ENCODE measurements around the gene ISCU.

The ISCU gene

DNA sequence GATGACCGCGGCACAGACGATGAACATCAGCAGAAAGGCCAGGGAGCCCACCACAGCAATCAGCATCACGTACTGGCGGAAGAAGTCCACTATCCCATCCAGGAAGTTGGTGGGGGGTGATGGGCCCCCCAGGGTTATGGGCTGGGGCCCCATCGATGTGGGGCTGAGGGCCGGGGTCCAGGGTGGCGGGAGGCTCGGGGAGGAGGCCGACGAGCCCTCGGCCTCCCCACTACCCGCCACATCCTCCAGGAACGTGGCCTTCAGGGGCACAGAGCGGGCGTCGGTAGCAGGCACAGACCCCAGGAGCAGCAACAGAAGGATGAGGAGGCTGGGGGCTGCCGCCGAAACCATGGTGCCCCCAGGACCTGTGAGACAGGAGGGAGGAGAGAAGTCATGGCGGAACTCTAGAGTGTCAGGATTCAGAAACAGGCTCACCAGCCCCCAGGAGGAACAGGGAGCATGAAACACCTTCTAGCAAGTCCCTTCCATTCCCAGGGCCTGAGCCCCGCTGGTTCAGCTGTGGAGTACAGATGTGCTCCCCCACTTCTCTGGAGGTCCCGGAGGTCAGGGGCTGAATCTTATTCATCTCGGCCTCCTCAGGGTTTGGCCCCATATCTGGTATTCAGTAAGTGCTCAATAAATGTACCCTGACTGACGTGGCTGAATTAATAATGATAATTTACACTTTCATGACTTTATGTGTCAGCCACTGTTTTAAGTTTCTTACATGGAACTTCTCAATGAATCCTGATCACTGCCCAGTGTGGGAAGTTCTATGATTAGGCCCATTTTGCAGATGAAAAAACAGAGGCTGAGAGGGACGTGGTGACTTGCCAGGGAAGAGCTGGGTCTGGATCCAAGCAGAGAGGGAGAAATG lies 29.9 kb downstream of the ISCU start:
- no peak for DNase-seq (ENCODE audit: low read depth)
- H3K4me3 ChIP-seq (ENCODE audit: control insufficient read depth, low read depth, low read length), result no peak overlapping the region
- TF ChIP-seq, protein P1, sequence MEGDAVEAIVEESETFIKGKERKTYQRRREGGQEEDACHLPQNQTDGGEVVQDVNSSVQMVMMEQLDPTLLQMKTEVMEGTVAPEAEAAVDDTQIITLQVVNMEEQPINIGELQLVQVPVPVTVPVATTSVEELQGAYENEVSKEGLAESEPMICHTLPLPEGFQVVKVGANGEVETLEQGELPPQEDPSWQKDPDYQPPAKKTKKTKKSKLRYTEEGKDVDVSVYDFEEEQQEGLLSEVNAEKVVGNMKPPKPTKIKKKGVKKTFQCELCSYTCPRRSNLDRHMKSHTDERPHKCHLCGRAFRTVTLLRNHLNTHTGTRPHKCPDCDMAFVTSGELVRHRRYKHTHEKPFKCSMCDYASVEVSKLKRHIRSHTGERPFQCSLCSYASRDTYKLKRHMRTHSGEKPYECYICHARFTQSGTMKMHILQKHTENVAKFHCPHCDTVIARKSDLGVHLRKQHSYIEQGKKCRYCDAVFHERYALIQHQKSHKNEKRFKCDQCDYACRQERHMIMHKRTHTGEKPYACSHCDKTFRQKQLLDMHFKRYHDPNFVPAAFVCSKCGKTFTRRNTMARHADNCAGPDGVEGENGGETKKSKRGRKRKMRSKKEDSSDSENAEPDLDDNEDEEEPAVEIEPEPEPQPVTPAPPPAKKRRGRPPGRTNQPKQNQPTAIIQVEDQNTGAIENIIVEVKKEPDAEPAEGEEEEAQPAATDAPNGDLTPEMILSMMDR (conservative IDR thresholded peaks at IDR 0.05; ENCODE audit: control insufficient read depth, insufficient read depth, low read depth, low read length), result no peak

DNA sequence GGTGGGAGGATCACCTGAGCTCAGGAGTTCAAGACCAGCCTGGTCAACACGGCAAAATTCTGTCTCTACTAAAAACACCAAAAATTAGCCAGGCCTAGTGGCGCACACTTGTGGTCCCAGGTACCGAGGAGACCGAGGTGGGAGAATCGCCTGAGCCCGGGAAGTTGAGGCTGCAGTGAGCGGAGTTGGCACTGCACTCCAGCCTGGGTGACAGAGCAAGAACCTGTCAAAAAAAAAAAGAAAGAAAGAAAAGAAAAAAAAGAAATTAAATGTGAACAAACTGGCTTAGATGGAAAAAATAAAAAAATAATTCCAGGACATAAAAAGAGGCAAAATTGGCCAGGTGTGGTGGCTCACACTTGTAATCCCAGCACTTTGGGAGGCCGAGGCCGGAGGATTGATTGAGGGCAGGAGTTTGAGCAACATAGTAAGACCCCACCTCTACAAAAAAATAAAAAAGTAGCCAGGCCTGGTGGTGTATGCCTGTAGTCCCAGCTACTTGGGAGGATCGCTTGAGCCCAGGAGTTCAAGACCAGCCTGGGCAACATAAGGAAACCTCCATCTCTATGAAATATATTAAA lies 32.0 kb downstream of the ISCU start:
- no peak overlapping the region for H3K4me3 ChIP-seq (ENCODE audit: control insufficient read depth, low read depth, low read length)
- DNase-seq (ENCODE audit: low read depth), result no peak
- TF ChIP-seq, protein P1 (conservative IDR thresholded peaks at IDR 0.05; ENCODE audit: control insufficient read depth, insufficient read depth, low read depth, low read length), result no peak

- H3K4me3 ChIP-seq (ENCODE audit: control insufficient read depth, low read depth, low read length), result peak overlapping the region; percentile 70
- DNase-seq (ENCODE audit: low read depth), result no peak
- TF ChIP-seq, protein P1 (conservative IDR thresholded peaks at IDR 0.05; ENCODE audit: control insufficient read depth, insufficient read depth, low read depth, low read length), result no peak
Measured at GRCh38 chr12:108594960-108595710, 32.7 kb downstream of the ISCU start.

DNA sequence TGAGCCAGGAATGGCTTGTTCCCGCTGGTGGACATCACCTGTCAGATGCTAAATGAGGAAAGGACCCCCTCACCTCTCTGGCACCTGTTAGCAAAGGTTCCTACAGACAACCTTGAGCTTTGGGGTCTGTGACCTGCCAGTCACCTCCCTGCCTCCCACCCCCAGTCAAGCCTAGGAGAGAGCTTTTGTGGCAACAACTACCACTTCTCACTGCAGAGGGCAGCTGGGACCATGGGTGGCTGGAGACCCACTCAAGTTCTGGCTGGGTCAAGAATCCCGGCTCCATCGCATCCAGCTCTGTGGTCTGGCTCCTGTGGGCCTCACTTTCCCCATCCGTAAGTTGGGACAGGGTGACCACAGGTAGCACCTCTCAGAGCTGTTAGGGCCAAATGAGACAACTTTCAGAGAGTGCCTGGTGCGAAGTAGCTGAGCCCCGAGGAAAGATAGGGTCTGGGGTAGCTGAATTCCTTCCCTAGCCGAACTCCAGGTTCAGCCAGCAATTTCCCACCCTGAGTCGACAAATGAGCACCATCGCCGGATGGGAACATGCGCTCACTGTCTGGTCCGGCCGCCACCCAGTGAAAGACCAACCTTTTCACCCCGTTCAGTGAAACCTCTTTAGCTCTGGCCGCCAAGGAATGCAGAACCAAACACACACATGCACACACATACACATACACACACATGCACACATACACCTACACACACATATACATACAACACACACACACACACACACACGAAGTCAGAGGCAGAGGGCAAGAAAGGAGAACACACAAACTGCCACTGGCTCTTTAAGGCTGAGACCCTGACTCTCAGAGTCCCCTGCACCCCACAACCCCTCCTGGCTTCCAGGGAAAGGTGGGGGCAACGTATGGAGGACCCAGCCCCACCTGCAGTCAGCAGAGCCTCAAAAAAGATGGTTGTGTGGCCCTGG lies 33.6 kb downstream of the ISCU start:
- DNase-seq (ENCODE audit: low read depth), result no peak
- TF ChIP-seq, protein P1 (conservative IDR thresholded peaks at IDR 0.05; ENCODE audit: control insufficient read depth, insufficient read depth, low read depth, low read length), result no peak
- H3K4me3 ChIP-seq (ENCODE audit: control insufficient read depth, low read depth, low read length), result peak overlapping the region; percentile 70

DNA sequence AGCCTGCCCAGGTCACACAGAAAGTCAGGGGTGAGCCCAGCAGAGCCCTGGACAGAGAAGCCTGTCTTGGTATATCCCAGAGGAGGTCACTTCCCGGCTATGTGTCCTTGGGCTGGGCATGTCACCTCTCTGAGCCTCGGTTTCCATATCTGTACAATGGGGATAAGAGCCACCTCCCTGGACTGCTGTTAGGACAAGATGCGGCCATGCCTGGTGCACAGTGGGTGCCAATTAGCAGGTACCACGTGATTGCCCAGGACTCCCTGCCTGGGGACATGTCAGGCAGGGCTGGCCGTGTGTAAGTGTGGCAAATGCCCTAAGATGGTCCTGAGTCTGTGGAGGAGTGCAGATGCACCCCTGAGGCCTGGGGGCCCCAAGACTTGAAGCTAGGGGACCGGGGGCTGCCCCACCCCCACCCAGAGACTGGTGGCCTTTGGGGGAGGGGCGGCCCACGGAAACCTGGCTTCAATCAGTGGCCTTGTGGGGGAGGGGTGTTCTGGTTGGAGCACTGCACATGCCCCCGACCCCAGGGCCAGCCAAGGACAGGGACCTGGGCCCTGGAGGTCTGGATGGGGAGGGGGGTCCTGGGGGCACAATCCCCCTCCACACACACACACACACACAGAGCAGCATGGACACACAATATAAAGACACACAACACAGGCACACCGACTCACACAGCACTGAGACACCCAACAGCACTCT lies 34.6 kb downstream of the ISCU start:
- H3K4me3 ChIP-seq (ENCODE audit: control insufficient read depth, low read depth, low read length), result peak overlapping the region; percentile 70
- no peak for DNase-seq (ENCODE audit: low read depth)
- TF ChIP-seq, protein P1 (conservative IDR thresholded peaks at IDR 0.05; ENCODE audit: control insufficient read depth, insufficient read depth, low read depth, low read length), result no peak

All from fibroblast of mammary gland (primary cell).